22Rv1 (cell line): ENCODE data around the gene MCRS1.

Experiments
- H3K27ac ChIP-seq: fragments of 450-650 bp; 2 replicates; pipeline ENCODE4 v1.5.1; 2017
- ZFX ChIP-seq: fragments of 450-650 bp; IDR thresholded peaks from 2 replicates; pipeline ENCODE4 v1.6.1; 2017; ENCODE audit warnings: antibody characterized with exemption, borderline replicate concordance
- TF ChIP-seq, protein P1 (sequence below): fragments of 450-650 bp; IDR thresholded peaks from 2 replicates; pipeline ENCODE4 v1.5.1; 2017; ENCODE audit warnings: mild to moderate bottlenecking

Gene MCRS1

DNA sequence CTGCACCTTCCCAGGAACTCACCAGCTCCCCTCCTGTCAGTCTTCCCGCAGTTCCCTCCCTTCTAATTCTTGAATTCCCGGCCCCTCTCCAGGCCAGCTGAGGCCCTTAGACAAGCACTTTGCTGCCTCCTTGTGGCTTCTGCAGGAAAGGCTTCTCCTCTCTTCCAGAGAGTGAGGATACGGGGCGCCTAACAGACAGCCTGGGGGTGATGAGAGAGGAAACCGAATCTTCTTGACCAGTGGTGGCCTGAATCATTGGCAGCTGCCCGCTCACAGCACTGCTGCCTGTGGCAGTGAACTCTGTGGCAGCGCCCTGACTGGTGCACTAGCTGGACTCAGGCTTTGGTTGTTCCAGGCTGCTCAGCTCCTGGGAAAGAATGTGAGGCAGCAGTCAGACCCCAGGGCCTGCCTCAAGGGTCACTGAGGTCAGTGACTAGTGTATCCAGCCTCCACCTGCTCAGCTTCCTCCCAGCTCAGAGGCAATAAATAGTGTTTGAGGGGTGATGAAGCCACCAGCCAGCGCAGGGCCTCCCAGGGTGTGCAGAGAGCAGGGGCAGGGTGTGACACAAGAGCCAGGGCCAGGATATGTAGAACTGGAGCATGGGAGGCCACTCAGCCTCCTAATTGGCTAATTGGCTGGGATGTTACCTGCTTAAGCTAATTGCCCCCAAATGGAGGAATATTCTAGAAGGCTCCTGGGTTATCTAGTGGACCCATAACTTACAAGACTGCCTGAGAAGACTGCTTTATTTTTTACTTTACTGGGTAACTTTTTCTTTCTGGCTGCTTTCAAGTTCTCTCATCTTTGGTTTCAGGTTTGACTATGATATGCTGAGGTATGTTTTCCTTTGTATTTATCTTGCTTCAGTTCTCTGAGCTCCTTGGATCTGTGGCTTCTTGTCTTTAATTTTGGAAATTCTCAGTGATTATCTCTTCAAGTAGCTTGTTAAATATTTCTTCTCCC lies 12.9 kb upstream of the MCRS1 start:
- TF ChIP-seq, protein P1, sequence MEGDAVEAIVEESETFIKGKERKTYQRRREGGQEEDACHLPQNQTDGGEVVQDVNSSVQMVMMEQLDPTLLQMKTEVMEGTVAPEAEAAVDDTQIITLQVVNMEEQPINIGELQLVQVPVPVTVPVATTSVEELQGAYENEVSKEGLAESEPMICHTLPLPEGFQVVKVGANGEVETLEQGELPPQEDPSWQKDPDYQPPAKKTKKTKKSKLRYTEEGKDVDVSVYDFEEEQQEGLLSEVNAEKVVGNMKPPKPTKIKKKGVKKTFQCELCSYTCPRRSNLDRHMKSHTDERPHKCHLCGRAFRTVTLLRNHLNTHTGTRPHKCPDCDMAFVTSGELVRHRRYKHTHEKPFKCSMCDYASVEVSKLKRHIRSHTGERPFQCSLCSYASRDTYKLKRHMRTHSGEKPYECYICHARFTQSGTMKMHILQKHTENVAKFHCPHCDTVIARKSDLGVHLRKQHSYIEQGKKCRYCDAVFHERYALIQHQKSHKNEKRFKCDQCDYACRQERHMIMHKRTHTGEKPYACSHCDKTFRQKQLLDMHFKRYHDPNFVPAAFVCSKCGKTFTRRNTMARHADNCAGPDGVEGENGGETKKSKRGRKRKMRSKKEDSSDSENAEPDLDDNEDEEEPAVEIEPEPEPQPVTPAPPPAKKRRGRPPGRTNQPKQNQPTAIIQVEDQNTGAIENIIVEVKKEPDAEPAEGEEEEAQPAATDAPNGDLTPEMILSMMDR, result peak; percentile 98
- no peak for TF ChIP-seq ZFX

DNA sequence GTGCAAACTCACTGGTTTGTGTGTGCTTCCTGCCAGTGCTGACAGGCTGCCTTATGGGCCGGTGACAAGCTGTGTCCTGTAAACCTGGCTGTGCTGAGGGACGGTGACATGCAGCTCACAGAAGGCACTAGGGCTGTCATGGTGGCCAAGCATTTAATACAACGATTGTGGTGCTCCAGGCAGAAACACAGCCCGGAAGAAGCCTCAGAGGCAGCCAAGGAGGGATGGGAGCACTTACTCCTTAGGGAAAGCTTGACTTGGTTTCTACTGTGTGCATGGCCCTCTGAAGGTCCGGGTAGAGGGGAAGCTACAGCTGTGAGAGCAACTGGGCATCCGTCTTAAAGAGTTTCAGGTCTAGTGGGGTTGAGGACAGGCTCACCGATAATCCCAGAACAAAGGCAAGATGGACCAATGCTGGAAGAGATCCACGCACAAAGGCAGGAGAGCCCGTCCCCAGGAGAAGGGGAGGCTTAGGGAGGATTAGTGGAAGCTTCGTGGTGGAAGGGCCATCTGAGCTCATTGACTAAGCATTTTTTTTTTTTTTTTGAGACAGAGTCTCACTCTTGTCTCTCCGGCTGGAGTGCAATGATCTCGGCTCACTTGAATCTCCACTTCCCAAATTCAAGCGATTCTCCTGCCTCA lies 10.7 kb upstream of the MCRS1 start:
- no peak overlapping the region for H3K27ac ChIP-seq
- TF ChIP-seq, protein P1, result no peak
- TF ChIP-seq ZFX, result no peak

More for the DNA sequence above, 12.9 kb upstream of the MCRS1 start:
- no peak overlapping the region for H3K27ac ChIP-seq

DNA sequence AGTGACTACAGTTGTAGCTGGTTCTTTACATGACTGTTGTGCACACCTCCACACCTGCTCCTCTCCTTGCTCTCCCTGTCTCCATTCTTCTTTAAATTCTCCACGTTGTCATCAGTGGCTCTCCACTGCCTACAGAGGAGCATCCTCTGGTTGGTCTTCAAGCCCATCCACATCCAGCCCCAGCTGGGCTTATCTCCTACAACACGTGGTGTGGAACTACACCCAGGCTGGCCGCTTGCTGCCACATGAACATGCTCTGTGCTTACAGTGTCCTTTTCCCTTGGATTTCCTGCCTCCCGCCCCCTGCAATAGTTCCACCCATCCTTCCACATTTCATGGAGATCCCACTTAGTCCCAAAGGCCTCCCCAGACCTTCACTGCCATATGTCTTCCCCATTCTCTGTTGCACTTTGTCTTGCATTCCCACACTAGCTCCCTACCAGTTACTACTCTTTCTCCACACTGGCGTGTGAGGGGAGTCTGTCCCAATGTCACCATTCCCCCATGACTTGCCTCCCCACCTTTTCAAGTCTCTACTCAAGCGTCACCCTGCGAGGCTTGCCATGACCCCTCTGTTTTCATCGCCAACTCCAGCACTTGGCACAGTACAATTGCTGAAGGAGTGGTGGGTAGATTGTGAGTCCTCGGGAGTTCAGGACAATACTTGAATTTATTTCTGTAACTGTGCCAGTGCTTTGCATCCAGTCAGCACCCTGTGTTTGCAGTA lies 9.8 kb upstream of the MCRS1 start:
- no peak for TF ChIP-seq ZFX
- TF ChIP-seq, protein P1, result no peak
- no peak overlapping the region for H3K27ac ChIP-seq

DNA sequence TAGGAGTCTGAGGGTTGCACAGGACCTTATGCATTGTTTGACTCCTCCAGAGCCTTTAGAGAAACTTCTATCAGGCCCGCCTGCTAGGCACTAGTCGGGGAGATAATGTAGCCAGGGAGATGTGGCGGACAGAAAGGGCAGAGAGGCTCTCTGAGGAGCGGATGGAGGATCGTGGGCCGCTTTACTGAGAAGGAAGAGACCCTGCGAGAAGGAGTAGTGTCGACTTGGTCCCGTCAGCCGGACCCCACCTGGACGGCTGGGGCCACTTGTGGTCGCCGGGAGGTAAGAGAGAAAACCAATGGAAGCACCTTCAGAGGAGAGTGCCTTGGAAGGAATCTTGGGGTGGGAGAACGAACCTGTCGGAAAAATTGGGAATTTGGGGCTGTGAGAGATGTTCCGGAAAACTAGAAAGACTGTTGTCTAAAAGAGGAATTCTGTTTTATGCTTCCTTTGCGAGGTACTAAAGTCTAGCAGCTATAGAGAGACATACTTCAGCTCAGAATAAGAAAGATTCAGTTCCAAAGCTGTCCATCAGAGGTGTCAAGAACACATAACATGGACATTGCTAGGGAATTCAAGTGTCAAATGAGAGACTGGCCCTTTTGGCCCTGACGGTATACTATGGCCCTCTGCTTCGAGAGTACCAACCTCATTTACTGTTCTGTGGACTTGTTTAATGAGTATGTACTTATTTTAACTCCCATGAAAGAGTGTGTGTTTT lies 660 bp upstream of the MCRS1 start:
- no peak for TF ChIP-seq ZFX
- TF ChIP-seq, protein P1, result 0 out of 2 replicates have a peak, but pooled peaks have one; percentile 11
- H3K27ac ChIP-seq, result peak overlapping the region; percentile 75

DNA sequence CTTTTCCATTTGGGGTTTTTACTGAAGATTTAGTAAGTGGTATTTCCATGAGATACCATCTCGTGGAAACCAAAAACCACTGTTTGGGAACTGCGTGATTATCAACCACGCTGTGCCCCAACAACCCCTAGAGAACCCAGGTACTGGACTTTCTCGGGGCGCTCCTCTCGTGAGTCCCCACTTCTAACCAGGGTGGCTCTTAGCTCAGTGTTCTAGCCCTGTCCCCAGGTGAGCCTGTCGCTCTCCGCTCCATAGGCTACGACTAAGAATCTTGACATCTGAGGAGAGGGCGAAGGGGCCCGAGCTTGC lies 686 bp downstream of the MCRS1 start:
- peak overlapping the region; percentile 75 for H3K27ac ChIP-seq
- TF ChIP-seq, protein P1, result no peak
- no peak for TF ChIP-seq ZFX

DNA sequence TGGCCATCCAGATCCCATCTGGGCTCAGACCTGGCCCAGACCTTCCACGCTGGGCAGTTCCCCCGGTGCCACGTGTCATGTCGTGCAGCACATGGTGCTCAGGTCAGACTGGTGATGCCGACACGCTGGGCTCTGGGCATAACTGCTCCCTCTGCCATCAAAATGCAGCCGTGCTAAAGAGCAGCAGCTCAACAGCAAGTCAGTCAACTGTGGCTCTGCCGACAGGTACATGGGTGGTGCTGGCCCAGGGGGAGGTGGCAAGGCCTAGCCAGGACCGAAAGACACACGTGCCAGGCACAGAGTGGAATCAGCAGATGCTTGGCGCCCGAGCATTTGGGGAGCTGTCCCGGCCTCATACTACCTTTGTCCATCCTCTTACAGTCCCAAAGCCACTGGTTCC lies 1.6 kb downstream of the MCRS1 start:
- peak overlapping the region; percentile 75; the same call in 1 of the 2 replicates for H3K27ac ChIP-seq
- TF ChIP-seq, protein P1, result no peak
- TF ChIP-seq ZFX, result no peak
